SU-DHL-6 (cell line): ENCODE data around the gene CDIP1.

Experiments
- CTCF ChIP-seq: fragments of 200-600 bp; sonication (generic); IDR thresholded peaks from one replicate; pipeline ENCODE4 v1.5.1; 2017; ENCODE audit warnings: antibody characterized with exemption, mild to moderate bottlenecking, low read length, moderate library complexity; ENCODE audit not compliant: insufficient read depth, poor library complexity, severe bottlenecking
- EZH2phosphoT487 ChIP-seq: fragments of 200-600 bp; sonication (generic), shearing (Covaris generic); conservative IDR thresholded peaks from 2 replicates; pipeline ENCODE4 v1.6.1; 2018; ENCODE audit warnings: mild to moderate bottlenecking, antibody characterized with exemption, low read length, moderate library complexity, mixed read lengths

- TF ChIP-seq EZH2phosphoT487 (no peak), CTCF (no peak)
Measured at GRCh38 chr16:4488499-4488967, 50.0 kb downstream of the CDIP1 start.
